Measurements from ENCODE around the gene PLEKHA4. TPM values are rescaled to one million over a fixed set of nuclear protein-coding genes. Genes with fewer than 3 reads are reported as not detected.

Gene PLEKHA4
- total RNA-seq, 1 experiment from 2014 or later, result 14.8 TPM

GRCh38 chr19:48798937-48799336, 69.5 kb downstream of the PLEKHA4 start:
- CTCF ChIA-PET, result interaction anchor here (0.5 to 3.5 kb wide), 14 partner anchors 8 to 210 kb away, joined by 3 to 26 read pairs (median 6); partner anchors contain the start of genes GYS1, HSD17B14 and RUVBL2

More at GRCh38 chr19:48798937-48799336, 69.5 kb downstream of the PLEKHA4 start:
- H3K36me3 Mint-ChIP-seq, result no peaks in the 10 kb centered on the region
- POLR2A ChIA-PET, result interaction anchor here (0.6 to 1.1 kb wide), 2 partner anchors 14 to 123 kb away, joined by 3 read pairs; no protein-coding TSS in a partner anchor
- H3K9me3 Mint-ChIP-seq, result no peaks in the 10 kb centered on the region
- no peak overlapping the region for H3K4me3 Mint-ChIP-seq
- ATAC-seq, result peak; percentile 34
- no peak for TF ChIP-seq MLX (CRISPR knock-in tag; IDR thresholded peaks at IDR 0.05)
- TF ChIP-seq, protein P1, sequence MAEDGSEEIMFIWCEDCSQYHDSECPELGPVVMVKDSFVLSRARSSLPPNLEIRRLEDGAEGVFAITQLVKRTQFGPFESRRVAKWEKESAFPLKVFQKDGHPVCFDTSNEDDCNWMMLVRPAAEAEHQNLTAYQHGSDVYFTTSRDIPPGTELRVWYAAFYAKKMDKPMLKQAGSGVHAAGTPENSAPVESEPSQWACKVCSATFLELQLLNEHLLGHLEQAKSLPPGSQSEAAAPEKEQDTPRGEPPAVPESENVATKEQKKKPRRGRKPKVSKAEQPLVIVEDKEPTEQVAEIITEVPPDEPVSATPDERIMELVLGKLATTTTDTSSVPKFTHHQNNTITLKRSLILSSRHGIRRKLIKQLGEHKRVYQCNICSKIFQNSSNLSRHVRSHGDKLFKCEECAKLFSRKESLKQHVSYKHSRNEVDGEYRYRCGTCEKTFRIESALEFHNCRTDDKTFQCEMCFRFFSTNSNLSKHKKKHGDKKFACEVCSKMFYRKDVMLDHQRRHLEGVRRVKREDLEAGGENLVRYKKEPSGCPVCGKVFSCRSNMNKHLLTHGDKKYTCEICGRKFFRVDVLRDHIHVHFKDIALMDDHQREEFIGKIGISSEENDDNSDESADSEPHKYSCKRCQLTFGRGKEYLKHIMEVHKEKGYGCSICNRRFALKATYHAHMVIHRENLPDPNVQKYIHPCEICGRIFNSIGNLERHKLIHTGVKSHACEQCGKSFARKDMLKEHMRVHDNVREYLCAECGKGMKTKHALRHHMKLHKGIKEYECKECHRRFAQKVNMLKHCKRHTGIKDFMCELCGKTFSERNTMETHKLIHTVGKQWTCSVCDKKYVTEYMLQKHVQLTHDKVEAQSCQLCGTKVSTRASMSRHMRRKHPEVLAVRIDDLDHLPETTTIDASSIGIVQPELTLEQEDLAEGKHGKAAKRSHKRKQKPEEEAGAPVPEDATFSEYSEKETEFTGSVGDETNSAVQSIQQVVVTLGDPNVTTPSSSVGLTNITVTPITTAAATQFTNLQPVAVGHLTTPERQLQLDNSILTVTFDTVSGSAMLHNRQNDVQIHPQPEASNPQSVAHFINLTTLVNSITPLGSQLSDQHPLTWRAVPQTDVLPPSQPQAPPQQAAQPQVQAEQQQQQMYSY (CRISPR knock-in tag; IDR thresholded peaks at IDR 0.05), result no peak
- TF ChIP-seq, protein P2, sequence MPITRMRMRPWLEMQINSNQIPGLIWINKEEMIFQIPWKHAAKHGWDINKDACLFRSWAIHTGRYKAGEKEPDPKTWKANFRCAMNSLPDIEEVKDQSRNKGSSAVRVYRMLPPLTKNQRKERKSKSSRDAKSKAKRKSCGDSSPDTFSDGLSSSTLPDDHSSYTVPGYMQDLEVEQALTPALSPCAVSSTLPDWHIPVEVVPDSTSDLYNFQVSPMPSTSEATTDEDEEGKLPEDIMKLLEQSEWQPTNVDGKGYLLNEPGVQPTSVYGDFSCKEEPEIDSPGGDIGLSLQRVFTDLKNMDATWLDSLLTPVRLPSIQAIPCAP (CRISPR knock-in tag; IDR thresholded peaks at IDR 0.05), result no peak
- TF ChIP-seq, protein P3, sequence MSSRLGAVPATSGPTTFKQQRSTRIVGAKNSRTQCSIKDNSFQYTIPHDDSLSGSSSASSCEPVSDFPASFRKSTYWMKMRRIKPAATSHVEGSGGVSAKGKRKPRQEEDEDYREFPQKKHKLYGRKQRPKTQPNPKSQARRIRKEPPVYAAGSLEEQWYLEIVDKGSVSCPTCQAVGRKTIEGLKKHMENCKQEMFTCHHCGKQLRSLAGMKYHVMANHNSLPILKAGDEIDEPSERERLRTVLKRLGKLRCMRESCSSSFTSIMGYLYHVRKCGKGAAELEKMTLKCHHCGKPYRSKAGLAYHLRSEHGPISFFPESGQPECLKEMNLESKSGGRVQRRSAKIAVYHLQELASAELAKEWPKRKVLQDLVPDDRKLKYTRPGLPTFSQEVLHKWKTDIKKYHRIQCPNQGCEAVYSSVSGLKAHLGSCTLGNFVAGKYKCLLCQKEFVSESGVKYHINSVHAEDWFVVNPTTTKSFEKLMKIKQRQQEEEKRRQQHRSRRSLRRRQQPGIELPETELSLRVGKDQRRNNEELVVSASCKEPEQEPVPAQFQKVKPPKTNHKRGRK (CRISPR knock-in tag; IDR thresholded peaks at IDR 0.05; ENCODE audit: borderline replicate concordance), result no peak
- no peak for TF ChIP-seq ELF4 (CRISPR knock-in tag; IDR thresholded peaks at IDR 0.05; ENCODE audit: low read depth)
- TF ChIP-seq ATF1 (CRISPR knock-in tag; IDR thresholded peaks at IDR 0.05), result no peak
- TF ChIP-seq SP1 (CRISPR knock-in tag; conservative IDR thresholded peaks at IDR 0.05), result 0 out of 2 replicates have a peak, but pooled peaks have one; percentile 44
- no peak for TF ChIP-seq ZNF263 (CRISPR knock-in tag; IDR thresholded peaks at IDR 0.05; ENCODE audit: low read depth)
- no peak for TF ChIP-seq NFATC4 (CRISPR knock-in tag; IDR thresholded peaks at IDR 0.05)
- TF ChIP-seq ZNF532 (CRISPR knock-in tag; IDR thresholded peaks at IDR 0.05; ENCODE audit: borderline replicate concordance), result no peak
- TF ChIP-seq ZNF138 (CRISPR knock-in tag; conservative IDR thresholded peaks at IDR 0.05), result no peak
- TF ChIP-seq ZMAT4 (CRISPR knock-in tag; IDR thresholded peaks at IDR 0.05), result no peak
- TF ChIP-seq CREB1 (CRISPR knock-in tag; IDR thresholded peaks at IDR 0.05), result no peak
- TF ChIP-seq ZBTB43 (CRISPR knock-in tag; IDR thresholded peaks at IDR 0.05), result no peak
- TF ChIP-seq JUN (CRISPR knock-in tag; IDR thresholded peaks at IDR 0.05), result no peak
- no peak; the same call in 1 of the 2 replicates for TF ChIP-seq TEAD1 (CRISPR knock-in tag; IDR thresholded peaks at IDR 0.05)
- peak; percentile 90 for TF ChIP-seq ZNF423 (CRISPR knock-in tag; IDR thresholded peaks at IDR 0.05)
- no peak overlapping the region for H3K27ac Mint-ChIP-seq
- no peaks in the 10 kb centered on the region; the same call in 1 of the 2 replicates for H3K27me3 Mint-ChIP-seq (ENCODE audit: low read depth)
- peaks cover 18% of the 10 kb centered on the region for H3K4me1 Mint-ChIP-seq
- DNase-seq (ENCODE audit: low spot score), result peak; percentile 42

Data from WTC11 (cell line).